Medulla oblongata (tissue), 1 donor: ENCODE data around the gene PSME4.
A peak's percentile ranks its signal among the peaks of the same experiment; 100 is the strongest.

ENCODE experiments used
- DNase-seq: peaks from one replicate; pipeline ENCODE4 v3.0.0-alpha.2; 2015; ENCODE audit errors: extremely low spot score

PSME4 gene, protein sequence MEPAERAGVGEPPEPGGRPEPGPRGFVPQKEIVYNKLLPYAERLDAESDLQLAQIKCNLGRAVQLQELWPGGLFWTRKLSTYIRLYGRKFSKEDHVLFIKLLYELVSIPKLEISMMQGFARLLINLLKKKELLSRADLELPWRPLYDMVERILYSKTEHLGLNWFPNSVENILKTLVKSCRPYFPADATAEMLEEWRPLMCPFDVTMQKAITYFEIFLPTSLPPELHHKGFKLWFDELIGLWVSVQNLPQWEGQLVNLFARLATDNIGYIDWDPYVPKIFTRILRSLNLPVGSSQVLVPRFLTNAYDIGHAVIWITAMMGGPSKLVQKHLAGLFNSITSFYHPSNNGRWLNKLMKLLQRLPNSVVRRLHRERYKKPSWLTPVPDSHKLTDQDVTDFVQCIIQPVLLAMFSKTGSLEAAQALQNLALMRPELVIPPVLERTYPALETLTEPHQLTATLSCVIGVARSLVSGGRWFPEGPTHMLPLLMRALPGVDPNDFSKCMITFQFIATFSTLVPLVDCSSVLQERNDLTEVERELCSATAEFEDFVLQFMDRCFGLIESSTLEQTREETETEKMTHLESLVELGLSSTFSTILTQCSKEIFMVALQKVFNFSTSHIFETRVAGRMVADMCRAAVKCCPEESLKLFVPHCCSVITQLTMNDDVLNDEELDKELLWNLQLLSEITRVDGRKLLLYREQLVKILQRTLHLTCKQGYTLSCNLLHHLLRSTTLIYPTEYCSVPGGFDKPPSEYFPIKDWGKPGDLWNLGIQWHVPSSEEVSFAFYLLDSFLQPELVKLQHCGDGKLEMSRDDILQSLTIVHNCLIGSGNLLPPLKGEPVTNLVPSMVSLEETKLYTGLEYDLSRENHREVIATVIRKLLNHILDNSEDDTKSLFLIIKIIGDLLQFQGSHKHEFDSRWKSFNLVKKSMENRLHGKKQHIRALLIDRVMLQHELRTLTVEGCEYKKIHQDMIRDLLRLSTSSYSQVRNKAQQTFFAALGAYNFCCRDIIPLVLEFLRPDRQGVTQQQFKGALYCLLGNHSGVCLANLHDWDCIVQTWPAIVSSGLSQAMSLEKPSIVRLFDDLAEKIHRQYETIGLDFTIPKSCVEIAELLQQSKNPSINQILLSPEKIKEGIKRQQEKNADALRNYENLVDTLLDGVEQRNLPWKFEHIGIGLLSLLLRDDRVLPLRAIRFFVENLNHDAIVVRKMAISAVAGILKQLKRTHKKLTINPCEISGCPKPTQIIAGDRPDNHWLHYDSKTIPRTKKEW (N-terminal part only)

DNA sequence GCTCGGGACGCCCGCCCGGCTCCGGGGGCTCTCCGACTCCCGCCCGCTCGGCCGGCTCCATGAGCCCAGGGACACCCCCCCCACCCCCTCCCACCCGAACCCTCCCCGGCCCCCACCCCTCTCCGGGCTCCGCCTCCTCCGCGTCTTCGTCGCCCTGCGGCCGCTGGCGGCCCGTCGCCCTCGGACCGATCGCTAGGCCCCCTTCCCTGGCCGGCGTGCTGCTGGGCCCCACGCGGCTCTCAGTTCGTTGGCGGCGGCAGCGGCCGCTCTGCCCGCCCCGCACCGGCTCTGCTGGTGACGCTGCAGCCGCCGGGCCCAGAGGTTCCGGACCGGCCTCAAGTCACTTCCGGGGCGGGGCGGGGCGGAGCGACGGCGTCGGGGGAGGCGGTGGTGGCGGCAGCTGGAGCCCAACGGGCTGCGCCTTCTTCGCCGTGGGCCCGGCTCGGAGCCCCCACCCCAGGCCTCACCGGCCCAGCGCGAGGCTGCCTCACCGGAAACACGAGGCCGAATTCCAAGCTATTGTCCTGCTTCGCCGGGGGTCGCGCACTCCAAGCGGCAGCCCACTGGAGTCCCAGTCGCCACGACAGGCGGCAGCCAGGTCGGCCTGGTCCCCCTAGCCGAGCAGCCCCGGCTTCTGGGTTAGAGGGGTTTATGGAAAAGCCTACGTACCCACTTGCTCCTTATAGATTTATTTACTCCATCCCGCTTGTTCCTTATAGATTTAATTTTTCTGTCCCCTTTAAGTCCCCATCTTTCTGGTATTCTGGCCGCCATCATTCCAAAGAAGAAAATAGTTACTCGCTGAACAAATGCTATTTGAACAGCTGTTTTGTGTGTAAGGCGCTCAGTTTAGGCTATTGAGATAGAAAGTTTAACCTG lies at the start of gene PSME4:
Gene PSME4 (minus strand): TSS at position 270 of the 879 bp plus-strand sequence. CDS start 209 bp downstream, at position 61.
- peak; percentile 90 for DNase-seq

DNA sequence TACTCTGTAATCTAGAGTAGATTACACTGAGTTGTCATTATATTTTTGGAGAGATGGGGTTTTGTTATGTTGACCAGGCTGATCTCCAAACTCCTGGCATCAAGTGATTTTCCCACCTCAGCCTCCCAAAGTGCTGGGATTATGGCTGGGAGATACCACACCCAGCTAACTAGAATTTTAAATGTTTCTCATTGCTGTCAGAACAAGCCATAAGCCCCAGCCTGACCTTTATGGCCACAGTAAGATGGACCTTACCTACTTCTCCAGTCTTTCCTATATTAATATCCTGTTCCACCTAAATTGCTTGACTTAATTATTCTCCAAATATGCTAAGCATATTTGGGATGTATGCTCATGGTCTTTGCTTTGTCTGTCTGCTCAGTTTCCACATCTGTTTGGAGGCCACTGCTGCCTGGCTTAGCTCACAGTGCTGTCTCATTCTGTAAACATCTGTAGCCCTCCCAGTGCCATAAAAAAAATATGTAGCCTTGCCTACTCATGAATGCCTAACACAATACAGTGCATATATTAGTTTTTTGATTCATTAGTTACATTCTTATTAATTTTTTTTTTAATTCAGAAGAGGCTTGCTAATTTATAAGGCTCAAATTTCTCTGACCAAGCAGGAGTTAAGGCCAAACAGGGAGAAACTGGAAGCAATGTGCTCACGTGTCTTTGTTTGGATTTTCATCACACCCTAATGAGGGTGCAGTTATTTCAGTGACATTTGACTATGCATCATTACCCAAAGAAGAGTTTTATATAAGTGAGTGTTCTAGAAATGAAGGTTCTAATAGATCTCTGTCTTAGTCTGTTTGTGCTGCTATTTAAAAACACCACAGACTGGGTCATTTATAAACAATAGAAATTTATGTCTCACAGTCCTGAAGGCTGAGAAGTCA lies 45.3 kb upstream of the PSME4 start:
- peak; percentile 18 for DNase-seq

DNA sequence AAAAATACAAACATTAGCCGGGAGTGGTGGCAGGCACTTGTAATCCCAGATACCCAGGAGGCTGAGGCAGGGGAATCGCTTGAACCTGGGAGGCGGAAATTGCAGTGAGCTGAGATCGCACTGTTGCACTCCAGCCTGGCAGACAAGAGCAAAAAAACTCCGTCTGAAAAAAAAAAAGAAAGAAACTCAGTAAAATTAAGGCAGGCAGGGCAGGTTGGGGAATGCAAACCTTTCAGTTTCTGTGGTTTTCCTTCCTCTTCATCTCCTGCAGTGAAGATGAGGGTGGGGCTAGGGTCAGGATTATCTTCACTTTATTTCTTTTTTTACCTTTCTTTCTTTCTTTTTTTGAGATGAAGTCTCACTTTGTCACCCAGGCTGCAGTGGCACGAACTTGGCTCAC lies 43.2 kb upstream of the PSME4 start:
- DNase-seq: no peak

DNA sequence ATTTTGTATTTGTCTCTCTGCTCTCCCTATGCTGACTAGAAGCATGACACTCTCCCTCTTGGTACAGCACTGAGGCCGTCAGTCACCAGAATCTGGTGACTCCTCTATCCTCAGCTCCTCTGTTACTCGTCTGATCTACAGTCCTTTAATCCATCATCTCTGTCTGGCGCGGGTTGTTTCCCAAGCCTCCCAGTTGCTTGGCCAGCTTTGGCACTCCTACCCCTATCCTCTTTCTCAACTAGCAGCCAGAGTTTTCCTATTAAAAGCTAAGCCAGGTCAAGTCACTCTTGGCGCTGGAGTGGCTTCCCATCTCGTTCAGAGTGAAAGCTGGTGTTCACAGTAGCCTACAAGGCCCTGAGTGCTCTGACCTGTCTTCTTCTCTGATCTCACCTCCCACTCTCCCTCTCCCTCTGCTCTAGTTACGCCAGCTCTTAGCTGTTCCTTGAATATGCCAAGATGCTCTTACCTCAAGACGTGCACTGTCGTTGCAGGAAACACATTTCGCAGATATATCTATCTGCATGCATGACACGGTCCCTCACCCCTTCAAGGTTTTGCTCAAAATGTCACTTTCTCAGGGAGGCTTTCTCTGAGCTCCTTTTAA lies 41.8 kb upstream of the PSME4 start:
- no peak for DNase-seq

DNA sequence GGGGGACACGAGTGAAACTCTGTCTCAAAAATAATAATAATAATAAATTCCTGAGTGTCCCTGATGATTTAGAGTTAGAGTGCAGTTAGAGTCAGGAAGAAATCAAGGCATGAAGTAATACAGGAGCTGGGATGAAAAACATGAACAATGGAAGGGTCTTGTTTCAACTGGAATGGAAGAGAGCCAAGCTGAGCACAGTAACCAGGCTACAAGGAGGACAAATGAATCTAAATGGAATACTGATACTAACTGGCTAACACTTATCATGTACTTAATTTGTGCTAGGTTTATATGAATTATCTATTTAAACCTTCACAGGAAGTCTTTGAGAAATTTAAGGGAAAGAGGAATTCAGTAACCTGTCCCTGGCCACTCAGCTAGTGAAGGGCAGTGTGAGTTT lies 38.8 kb upstream of the PSME4 start:
- peak; percentile 40 for DNase-seq

DNA sequence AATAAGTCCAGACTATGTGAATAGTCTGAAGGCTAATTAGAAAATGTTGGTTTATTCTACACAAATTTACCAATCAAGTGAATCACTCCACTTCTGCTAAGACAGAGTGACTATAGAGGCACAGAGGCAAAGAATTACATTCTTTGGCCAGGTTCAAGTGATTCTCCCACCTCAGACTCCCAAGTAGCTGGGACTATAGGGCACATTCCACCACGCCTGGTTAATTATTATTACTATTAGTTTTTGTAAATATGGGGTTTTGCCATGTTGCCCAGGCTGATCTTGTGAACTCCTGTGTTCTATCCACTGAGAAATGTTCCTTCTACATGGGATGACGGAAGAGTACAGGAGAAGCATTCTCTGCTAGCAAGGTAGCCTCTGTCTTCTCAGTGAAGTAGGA lies 37.6 kb upstream of the PSME4 start:
- DNase-seq: no peak

DNA sequence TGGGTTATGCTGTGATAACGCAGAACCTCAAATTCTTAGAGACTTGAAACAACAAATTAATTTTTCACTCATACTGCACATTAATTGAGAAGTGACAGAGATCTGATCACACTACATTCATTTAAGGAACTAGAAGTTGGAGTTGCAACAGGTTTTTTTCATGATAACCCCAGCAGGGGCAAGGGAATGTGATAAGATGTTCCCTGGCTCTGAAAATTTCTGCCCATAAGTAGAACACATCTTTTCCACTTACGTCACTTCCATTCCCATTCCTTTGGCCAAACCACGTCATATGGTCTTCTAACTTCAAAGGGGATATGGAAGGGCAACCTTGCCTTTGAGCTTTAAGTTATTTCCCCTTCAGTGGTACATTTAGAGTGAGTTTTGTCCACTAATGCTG lies 29.7 kb upstream of the PSME4 start:
- DNase-seq: no peak

DNA sequence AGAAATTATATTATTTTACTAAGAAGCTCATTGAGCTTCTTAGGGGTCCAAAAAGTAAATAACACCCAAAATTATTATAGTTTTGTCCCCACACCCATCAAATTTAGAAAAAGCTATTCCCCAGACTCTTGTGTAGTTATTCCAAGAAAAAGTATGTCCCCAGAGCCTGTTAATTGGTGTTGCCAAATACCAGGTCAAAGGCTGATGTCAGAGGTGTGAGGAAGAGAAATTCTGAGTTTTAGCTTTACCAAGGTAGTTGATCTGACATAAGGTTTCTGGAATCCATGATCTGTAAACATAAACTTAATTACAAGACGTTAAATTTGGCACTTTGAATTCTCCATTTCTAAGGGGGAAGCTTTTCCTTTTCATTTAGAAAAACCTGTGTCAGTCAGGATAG lies 29.3 kb upstream of the PSME4 start:
- DNase-seq: no peak

DNA sequence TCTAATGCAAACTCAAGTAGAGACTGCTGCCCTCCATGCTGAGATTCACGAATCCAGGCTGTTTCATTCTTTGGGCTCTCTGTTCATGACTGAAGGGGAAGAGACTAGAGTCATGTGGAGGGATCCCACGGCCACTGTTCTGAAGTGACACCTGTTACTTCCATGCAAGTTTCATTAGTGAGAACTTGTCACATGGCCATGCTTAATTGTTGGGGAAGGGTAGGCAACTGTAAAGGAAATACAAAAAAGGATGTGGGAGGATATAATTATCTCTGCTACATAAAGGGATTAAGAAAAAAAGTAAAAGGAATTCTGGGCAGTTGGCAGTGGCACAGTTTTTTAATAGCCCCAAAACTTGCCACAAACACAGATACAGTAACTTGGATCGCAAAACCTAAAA lies 28.0 kb upstream of the PSME4 start:
- no peak for DNase-seq

DNA sequence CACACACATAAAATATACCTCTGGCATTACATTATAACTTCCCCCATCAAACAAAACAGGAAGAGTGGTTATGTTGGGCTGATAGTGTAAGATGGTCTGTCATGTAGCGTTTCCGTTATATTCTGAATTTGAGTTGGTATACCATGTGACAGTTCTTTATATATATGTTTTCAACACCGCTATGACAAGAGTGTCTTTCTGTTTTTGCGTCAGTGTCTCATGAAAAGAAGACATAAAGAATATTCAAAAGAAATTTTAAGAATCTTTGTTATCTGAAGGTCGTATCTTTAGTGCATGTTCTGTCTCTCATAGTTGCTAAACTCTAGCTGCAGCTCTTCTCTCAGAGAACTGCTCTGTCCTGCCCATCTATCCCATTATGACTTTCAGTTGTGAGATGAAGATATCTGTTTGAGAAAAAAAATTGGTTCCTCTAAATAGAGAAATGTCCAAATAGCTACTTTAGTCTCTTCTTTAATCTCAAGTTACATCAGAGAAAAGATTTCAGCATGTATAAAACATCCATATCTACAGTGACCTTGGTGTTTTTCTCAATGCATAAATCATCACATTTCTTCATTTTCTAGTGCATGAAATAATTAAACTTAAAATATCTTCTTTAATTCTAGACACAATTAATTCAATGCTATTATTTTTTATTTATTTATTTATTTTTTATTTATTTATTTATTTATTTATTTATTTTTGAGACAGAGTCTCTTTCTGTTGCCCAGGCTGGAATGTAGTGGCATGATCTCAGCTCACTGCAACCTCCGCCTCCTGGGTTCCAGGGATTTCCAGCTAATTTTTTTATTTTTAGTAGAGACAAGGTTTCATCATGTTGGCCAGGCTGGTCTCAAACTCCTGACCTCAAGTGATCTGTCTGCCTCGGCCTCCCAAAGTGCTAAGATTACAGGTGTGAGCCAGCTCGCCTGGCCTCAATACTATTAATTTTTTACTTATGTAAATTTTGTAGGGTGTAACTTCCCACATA lies 24.3 kb upstream of the PSME4 start:
- DNase-seq: no peak

DNA sequence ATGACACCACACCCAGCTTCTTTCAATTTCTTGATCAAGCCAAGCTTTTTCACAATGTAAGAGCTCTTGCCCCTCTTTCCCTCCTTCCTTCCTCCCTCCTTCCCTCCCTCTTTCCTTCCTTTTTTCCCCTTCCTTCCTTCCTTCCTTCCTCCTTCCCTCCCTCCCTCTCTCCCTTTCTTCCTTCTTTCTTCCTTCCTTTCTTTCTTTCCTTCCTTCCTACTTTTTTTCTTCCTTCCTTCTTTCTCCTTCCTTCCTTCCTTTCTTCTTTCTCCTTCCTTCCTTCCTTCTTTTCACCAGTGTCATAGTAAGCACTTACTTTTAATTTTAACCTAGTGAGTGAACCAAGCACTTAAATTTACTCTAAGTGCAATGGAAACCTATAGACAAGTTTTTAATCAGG lies 21.2 kb upstream of the PSME4 start:
- DNase-seq: no peak

DNA sequence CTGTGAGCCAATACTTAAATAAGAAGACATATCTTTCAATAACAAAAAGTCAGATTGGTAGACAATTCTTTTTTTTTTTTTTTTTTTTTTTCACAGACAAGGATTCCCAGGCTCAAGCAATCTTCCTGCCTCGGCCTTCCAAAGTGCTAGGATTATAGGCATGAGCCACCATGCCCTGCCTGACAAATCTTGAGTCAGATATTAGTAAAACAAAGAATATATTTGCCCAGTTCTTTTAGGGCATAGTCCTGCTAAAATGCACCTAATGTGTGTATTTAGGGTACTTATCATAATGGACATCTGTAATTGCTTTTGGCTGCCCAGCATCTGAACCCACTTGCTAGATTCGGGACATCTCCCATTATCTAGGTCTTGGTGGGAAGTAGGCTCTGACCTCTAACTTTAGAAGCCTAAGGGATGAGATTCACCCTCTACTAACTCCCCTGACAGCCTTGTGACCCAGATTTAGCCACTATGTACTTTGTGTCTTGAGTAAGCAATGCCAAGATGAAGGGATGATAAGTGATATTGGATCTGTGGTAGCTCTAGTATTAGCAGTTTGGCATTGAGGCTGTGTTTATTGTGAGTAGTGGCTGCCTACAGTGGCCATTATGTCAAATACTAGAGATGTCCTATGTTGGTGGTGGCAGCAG lies 18.5 kb upstream of the PSME4 start:
- no peak for DNase-seq

DNA sequence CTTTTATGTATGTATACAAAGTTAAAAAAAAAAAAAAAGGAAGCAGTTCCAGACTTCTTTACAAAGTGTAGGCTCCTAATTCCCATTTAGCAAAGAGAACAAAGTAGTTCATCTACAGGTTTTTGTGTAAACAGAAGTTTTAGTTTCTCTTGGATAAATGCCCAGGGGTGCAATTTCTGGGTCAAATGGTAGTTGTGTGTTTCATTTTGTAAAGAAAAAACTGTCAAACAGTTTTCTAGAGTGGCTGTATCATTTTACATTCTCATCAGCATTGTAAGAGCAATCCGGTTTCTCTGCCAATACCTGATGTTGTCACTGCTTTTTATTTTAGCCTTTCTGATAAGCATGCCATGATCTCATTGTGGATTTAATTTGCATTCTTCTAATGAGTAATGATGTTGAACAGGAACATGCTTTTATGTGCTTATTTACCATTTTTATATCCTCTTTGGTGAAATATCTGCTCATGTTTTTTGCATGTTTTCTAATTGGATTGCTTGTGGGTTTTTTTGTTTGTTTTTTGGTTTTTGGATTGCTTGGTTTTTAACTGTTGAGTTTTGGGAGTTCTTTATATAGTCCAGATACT lies 16.6 kb upstream of the PSME4 start:
- DNase-seq: no peak

DNA sequence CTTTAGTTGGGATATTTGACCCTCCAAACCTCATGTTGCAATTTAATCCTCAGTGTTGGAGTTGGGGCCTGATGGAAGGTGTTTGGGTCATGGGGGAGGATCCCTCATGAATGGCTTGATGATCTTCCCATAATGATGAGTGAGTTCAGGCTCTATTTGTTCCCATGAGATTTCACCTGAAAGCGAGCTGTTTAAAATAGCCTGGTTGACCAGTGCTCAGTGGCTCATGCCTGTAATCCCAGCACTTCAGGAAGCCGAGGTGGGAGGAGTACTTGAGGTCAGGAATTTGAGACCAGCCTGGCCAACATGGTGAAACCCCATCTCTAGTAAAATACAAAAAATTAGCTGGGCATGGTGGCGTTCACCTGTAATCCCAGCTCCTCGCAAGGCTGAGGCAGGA lies 14.9 kb upstream of the PSME4 start:
- no peak for DNase-seq

DNA sequence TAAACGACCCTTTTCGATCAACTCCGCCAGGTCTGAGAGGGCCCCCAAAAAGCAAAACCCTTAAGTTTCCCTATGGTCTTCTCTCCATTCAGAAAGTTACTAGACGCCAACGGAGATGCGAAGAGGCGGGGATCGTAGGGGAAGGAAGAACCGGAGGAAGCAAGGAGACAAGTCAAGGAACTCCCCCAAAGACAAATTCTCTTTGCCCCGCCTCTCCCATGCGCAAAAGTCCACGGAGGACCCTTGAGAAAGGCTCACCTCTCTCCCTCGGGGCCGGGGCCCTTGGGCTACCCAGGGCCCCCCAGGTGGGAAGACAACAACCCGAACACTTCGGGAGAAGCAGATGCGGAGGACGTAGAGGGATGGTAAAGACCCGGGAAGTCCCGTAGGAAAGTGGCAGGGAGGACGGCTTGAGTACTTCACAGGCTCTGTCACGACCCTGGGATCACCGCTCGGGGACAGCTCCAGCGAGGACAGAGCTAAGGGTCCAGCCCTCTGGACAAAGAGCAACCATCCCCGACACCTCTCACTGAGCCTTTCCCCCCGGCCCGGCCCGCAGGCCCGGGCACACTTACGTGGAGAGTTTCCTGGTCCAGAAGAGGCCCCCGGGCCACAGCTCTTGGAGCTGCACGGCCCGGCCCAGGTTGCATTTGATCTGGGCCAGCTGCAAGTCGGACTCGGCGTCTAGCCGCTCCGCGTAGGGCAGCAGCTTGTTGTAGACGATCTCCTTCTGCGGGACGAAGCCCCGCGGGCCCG lies 647 bp downstream of the PSME4 start:
- DNase-seq: peak; percentile 64

DNA sequence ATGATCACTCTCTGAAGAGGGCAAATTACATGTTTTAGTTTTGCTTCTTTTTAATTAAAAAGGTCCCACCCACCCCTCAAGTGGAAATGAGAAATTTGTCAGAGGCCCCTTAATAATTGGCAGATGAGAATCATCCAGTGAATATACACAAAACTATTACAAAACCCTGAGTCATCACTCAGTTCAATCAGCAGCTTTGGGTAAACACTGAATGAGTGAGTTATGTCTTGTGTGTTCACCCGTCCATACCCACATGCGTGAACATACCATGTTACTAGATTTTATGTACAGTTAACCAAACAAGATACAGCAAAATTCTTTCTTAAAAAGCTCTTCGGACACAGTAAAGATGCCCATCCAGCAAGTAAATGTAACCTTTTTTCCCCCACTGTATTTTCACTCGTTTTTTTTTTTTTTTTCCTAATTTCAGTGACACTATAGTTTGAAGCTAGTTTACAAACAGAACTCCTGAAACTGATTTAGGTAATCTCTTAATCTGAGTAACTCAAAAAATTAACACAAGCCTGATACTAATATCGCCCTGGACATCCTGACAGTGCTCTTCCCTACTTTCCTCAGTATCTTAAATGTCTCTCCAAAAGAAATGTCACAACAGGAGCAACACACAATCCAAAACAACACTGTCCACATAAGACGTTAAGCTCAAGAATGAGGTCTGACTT lies 1.4 kb downstream of the PSME4 start:
- peak; percentile 55 for DNase-seq
